ENCODE data around the gene PGP.

PGP gene

GRCh38 chr16:2197765-2198164, 16.9 kb downstream of the PGP start:
- DNase-seq: no peak

DNA sequence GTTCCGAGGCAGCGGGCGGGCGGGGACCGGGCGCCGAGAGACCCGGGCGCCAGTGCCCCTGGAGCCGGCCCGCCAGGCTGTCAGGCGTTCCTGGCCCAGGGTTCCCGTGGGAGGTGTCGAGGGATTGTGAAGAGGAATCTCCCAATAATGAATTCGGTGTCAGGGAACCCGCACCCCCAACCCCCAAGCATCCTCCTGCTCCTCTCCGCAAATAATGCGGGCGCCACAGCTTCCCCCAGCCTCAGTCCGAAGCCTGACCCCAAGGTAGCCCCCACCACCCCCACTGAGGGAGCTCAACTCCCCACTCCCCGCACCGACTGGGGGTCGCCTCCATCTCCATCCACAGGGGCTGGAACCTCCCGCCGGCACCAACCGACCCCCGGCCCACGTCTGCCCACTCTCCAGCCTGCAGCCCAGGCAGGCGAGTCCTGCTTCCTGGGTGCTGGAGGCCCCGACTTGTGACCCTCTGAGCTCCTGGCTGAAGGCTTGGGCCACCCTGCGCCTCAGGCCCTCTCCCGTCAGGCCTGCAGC, 17.6 kb downstream of the PGP start:
- DNase-seq: no peak

DNA sequence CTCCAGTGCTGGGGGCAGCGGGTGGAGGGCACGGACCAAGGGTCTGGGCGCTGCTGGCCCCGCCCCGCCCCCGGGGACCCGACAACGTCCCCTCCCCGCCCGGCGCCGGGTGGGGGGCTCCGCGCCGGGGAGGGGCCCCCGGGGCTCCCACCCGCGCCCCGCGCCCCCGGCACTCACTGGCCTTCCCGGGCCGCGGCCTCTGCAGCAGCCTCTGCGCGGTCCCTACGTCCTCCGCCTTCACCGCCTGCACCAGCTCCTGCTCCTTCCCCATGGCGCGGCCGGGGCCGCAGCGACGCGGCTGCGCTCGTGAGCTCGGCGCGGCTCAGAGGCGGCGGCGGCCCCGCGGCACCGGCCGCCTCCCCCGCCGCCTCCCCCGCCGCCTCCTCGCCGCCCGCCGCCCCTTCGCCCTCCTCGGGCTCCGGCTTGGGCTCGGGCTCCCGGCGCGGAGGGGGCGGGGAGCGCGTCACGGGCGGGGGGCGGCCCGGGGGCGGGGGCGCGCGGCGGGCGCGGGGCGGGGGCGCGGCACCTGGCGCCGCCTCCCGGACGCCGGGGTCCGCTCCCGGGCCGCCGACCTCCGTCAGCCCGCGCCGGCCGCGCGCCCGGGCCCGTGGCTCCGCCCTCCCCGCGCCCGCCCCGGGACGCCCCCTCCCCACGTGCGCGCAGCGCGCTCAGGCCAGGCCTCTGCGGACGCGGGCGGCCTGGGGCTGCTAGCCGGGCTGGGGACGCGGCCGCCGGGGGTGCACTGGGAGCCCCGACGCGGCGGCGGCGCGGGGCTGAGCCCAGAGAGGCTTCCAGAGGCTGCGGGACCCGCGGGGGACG, 18.3 kb downstream of the PGP start, which contains the start of gene CASKIN1:
CASKIN1 (minus strand) TSS at position 444 of the 819 bp plus-strand sequence; CDS start at position 271, 173 bp downstream.
- no peak for DNase-seq

GRCh38 chr16:2195322-2196161, 19.1 kb downstream of the PGP start:
- no peak for DNase-seq

DNA sequence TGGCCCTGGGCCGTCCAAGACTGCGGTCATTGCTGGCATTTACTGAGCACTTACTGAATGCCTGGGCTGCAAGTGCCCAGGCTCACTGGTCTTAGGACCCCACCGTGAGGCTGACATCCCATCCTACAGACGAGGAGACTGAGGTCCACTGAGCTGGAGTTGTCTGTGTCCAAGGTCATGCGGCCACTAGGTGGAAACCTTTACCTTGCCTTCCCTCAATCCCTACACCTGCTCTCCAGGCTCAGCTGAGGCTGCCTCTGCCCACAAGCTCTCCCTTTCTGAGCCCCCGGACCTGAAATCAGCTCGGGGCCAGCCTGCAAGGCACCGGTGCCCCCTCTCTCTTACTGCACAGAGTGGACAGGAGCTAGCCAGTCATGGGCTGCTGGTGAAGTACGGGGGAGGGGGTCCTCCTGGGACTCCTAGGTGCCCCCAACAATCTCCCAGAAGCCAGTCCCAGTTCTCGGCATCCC, 19.8 kb downstream of the PGP start:
- peak; percentile 24 for DNase-seq

GRCh38 chr16:2194166-2194834, 20.3 kb downstream of the PGP start:
- DNase-seq: peak; percentile 58

- no peak for DNase-seq
These were observed 23.3 kb downstream of the PGP start for GRCh38 chr16:2191446-2191706.

GRCh38 chr16:2190659-2191445, 23.8 kb downstream of the PGP start:
- DNase-seq: no peak

GRCh38 chr16:2190002-2190658, 24.5 kb downstream of the PGP start:
- no peak for DNase-seq

DNA sequence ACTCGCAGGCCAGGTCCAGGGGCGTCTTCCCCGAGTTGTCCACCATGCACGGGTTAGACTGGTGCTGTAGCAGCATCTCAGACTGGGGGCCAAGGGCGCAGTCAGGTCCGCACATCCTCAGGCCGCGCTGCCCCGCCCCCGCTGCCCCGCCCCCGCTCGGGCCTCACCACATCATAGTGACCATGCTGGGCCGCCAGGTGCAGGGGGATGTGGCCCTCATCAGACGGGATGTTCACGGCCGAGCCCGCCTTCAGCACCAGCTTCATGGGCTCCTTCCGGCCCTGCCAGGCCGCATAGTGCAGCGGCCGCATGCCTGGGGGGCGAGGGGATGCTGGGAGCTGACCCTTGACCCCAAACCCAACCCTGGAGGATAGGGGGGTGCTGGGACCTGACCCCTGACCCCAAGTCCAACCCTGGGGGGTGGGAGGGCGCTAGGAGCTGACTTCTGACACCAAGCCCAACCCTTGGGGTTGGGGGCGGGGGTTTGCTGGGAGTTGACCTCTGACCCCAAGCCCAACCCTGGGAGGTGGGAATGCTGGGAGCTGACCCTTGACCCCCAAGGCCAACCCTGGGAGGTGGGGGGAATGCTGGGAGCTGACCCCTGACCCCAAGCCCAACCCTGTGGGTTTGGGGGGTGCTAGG, 25.3 kb downstream of the PGP start:
- no peak for DNase-seq

- DNase-seq: no peak
These were observed 26.2 kb downstream of the PGP start for GRCh38 chr16:2188395-2188794.

- DNase-seq: no peak
These were observed 27.4 kb downstream of the PGP start for GRCh38 chr16:2187212-2187611.

DNA sequence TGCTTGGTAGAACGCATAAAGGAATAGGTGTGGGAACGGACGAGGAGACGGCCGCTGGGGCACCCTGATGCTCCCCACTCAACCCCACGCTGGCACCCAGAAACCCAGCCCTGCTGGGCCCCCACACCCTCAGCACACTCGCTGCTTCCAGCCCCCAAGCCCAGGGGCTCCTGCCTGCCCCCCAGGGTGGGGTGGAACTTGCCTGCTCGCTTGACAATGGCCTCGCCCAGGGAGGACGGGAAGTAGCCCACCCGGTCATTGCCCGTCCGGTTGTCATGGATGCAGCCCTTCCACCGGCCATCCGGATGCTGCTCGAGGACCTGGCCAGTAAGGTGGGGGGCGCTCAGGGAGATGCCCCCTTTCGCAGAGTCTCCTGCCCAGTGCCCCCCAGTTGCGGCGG, 28.1 kb downstream of the PGP start:
- DNase-seq: no peak

GRCh38 chr16:2186064-2186463, 28.6 kb downstream of the PGP start:
- no peak for DNase-seq

- DNase-seq: no peak
These were observed 29.7 kb downstream of the PGP start for GRCh38 chr16:2184962-2185361.

- DNase-seq: no peak
These were observed 30.3 kb downstream of the PGP start for GRCh38 chr16:2184346-2184745.

DNA sequence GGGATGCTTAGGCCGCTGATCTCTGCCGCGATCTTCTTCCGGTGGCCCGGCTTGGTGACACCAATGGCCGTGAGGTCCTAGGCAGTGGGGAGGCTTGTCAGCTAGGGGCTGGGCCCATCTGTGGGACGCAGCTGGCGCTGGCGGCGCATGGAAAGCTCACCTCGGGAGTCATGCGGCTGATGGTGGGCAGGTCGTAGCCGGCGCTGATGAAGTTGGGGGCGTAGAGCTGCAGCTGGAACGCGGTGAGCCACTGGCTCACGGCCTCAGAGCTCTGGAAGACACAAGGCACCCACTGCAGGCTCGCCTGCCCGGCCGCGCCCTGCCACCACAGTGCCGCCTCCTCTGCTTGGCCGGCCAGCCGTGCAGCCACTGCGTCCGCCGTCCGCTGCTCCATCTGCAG, 31.0 kb downstream of the PGP start:
- DNase-seq: no peak

DNA sequence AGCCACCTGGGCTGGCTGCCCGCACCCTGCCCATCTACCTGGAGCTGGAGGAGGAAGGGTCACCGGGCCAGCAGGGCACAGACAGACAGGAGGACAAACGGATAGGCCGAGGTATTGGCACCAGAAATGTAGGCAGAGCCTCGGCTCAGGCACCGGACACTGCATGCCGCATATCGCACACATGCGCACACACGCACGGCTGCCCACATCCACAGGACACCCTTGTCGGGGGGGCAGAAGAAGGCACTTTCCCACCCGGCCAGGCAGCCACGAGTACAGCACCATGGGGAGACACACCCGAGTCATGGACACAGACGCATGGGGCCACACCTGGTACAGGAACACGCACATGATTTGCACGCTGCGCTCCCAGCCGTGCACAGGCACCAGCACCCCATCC, 32.7 kb downstream of the PGP start:
- no peak for DNase-seq

GRCh38 chr16:2180962-2181923, 33.4 kb downstream of the PGP start:
- no peak for DNase-seq

- no peak for DNase-seq
These were observed 34.2 kb downstream of the PGP start for GRCh38 chr16:2180461-2180860.

Data from HCEC 1CT (cell line).